ENCODE results near the gene STYXL1.

GRCh38 chr7:75987026-75987804, 60.6 kb downstream of the STYXL1 start:
- TF ChIP-seq CTCF (conservative IDR thresholded peaks at IDR 0.05; ENCODE audit: low read length) (no peak), EZH2phosphoT487 (IDR thresholded peaks at IDR 0.05; ENCODE audit: borderline replicate concordance) (no peak)

All from Loucy (cell line).